ENCODE data around the gene TBC1D7. TPM values are rescaled to one million over a fixed set of nuclear protein-coding genes. Genes with fewer than 3 reads are reported as not detected.

Gene TBC1D7
- total and polyA plus RNA-seq, 10 of the 15 experiments (the other 5 are each of a cell fraction or from before 2014, with no cell fraction given), result 20.1 to 65.9 (median 31.3) TPM

- RAD21 ChIA-PET (ENCODE audit: unreplicated experiment), result interaction anchor here (1.6 to 8.2 kb wide), 2 partner anchors 23 to 85 kb away, joined by 4 to 79 read pairs; no protein-coding TSS in a partner anchor
- CTCF ChIA-PET, result interaction anchor here (1.4 to 7.0 kb wide), 5 partner anchors 30 to 84 kb away, joined by 3 to 108 read pairs (median 31); partner anchors contain the start of gene TBC1D7
- peaks cover 4% of the 10 kb centered on the region for H4K20me1 ChIP-seq (ENCODE audit: control insufficient read depth, insufficient read depth)
- H3K9me3 ChIP-seq (replicated peaks; ENCODE audit: control insufficient read depth, insufficient read depth, low read length), result no peaks in the 10 kb centered on the region
- ATAC-seq (no peak), FAIRE-seq (no peak), DNase-seq (ENCODE audit: low read depth, low spot score) (no peak)
- in situ Hi-C loops (cut with MboI) (no loop called here), intact Hi-C loops (cut with micrococcal nuclease; ENCODE audit: unreplicated experiment) (no loop called here)
- H2AFZ ChIP-seq (ENCODE audit: control insufficient read depth, low read depth, low read length), result no peak overlapping the region
- H3K79me2 ChIP-seq (ENCODE audit: control insufficient read depth, insufficient read depth, low read length), result peaks cover 31% of the 10 kb centered on the region
- peaks cover 41% of the 10 kb centered on the region for H3K4me1 ChIP-seq (ENCODE audit: control insufficient read depth, insufficient read depth, low read length)
- 75% methylated on average over 4 of the region's 4 CpGs for WGBS (ENCODE audit: insufficient coverage, insufficient replicate concordance, low lambda C conversion rate, missing lambda C conversion rate)
- no peak overlapping the region for H3K4me3 ChIP-seq
- no peak overlapping the region for H3K9ac ChIP-seq (ENCODE audit: control insufficient read depth, insufficient read depth, low read length)
- POLR2A ChIA-PET, result no interaction called here
- no peak overlapping the region for H3K4me2 ChIP-seq (ENCODE audit: control insufficient read depth, insufficient read depth)
- TF ChIP-seq BCL11A (IDR thresholded peaks at IDR 0.05; ENCODE audit: low read depth, low read length) (no peak), POLR2A (IDR thresholded peaks at IDR 0.05; ENCODE audit: low read depth, low read length) (no peak), SP1 (IDR thresholded peaks at IDR 0.05; ENCODE audit: low read depth, low read length) (no peak), IRF5 (IDR thresholded peaks at IDR 0.05; ENCODE audit: borderline replicate concordance) (no peak), CUX1 (IDR thresholded peaks at IDR 0.05; ENCODE audit: insufficient replicate concordance, low read depth, low read length) (no peak), SUPT20H (IDR thresholded peaks at IDR 0.05; ENCODE audit: borderline replicate concordance, control insufficient read depth, low read depth, low read length) (no peak), PAX8 (IDR thresholded peaks at IDR 0.05) (no peak), NR2F1 (conservative IDR thresholded peaks at IDR 0.05) (no peak), RFX5 (IDR thresholded peaks at IDR 0.05; ENCODE audit: low read depth, low read length) (no peak), KDM1A (IDR thresholded peaks at IDR 0.05; ENCODE audit: borderline replicate concordance) (no peak), BRCA1 (IDR thresholded peaks at IDR 0.05; ENCODE audit: low read depth, low read length) (no peak)
- peaks cover 26 to 44% of the 10 kb centered on the region in 2 experiments for H3K36me3 ChIP-seq (ENCODE audit: control insufficient read depth in 2 of 2, insufficient read depth in 2 of 2, low read length in 1 of 2)
- BruUV-seq (replicated peaks), result no TSS peak
- no peaks in the 10 kb centered on the region; a peak in 1 of 4 replicates for H3K27me3 ChIP-seq (replicated peaks in 1 of 2; ENCODE audit: control insufficient read depth in 2 of 2, insufficient read depth in 2 of 2, low read length in 1 of 2)
- SMC1A ChIA-PET (ENCODE audit: uncharacterized antibody, unreplicated experiment), result interaction anchor here (1.8 to 8.5 kb wide), 5 partner anchors 16 to 48 kb away, joined by 6 to 114 read pairs (median 49); partner anchors contain the start of gene TBC1D7
- no peak overlapping the region for H3K27ac ChIP-seq (ENCODE audit: control insufficient read depth, insufficient read depth)
These were observed 48.1 kb downstream of the TBC1D7 start for GRCh38 chr6:13280254-13280653.

Measured in GM12878 (cell line).